NCI-H1048 (cell line): ENCODE measurements around the gene BCKDK.
"Not testable (repeated sequence)": the region's sequence is repeated elsewhere in the genome, so short reads cannot be mapped to it uniquely, and the experiment has no call there.

Experiments used
- DNase-seq: peaks from one replicate; lab custom pipeline; 2025; lab: John Stamatoyannopoulos, UW

The BCKDK gene

DNA sequence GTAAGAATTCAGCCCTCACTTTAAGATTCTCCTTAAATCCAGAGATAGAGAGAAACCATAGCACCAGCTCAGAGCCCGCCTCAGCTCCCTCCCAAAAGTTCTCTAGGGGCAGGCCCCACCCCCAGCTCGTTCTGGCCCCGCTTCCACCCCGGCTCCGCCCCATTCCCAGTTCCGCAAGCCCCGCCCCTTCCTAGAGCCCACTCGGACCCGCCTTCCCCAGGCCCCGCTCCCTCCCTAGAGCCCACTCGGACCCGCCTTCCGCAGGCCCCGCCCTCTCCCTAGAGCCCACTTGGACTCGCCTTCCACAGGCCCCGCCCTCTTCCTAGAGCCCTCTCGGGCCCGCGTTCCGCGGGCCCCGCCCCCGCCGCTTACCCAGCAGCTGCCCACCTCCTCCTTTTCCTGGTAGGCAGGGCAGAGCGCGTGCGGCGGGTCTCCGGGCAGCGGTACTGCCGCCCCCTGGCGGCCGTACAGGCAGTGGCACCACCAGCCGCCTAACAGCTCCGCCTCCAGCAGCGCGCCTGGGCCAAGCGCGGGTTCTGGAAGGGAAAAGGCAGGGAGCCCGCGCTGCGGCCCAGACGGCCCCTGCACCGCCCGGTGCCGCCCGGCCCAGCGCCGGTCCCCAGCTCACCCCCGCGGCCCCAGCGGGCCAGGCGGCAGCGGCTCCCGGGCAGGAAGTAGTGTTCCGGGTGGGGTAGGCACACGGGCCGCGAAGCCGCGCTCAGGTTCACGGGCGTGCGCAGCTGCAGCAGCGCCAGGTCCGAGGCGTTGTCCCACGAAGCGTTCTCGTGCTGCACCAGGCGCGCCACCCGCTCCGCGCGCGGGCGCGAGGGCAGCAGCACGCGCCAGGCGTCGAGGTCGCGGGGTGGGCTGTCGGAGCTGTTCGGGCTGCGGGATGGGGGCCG is 34.2 kb downstream of the BCKDK start:
- peak; percentile 91 for DNase-seq

DNA sequence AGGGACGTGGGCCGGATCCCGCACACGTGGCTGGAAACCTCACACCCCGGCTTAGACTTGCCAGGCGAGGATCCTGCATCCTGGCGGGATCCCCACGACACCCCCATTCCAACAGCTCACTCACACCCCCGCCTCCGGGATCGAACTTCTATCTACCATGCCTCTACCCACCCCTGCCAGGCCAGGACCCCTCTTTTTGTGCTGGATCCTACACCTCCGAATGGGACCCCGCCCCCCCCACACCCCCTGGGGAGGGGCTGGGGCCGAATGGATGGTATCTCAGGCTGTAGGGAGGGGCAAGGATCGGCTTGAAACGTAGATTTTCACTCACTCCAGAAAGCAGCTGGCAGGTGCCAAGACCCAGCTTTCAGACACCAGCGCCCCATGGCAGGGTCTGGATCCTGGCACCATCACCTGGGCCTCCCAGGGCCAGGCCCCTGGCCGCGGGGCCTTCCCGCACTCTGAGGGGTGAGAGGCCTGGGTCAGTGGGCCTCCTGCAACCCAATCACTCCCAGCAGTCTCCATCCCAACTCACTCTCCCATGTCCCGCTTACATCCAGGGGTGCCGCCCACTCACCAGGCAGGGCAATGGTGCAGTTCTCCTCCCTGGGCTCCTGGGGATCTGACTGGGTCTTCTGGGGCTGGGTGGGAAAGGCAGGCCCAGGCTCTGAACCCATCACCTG is 35.0 kb downstream of the BCKDK start:
- no peak for DNase-seq

- DNase-seq = no peak
Measured at GRCh38 chr16:31143694-31144148, 35.5 kb downstream of the BCKDK start.

DNA sequence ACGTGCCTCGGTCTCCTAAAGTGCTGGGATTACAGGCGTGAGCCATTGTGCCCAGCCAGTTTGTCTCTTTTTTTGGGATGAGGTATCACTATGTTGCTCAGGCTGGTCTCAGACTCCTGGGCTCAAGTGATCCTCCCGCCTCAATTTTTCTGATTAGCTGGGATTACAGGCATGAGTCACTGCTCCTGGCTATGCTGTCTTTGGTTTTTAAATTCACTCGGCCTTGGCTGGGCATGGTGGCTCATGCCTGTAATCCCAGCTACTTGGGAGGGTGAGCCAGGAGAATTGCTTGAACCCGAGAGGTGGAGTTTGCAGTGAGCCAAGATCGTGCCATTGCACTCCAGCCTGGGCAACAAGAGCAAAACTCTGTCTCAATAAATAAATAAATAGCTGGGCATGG is 36.2 kb downstream of the BCKDK start:
- DNase-seq = not testable (repeated sequence)

GRCh38 chr16:31145398-31145990 is 37.3 kb downstream of the BCKDK start:
- DNase-seq = no peak

DNA sequence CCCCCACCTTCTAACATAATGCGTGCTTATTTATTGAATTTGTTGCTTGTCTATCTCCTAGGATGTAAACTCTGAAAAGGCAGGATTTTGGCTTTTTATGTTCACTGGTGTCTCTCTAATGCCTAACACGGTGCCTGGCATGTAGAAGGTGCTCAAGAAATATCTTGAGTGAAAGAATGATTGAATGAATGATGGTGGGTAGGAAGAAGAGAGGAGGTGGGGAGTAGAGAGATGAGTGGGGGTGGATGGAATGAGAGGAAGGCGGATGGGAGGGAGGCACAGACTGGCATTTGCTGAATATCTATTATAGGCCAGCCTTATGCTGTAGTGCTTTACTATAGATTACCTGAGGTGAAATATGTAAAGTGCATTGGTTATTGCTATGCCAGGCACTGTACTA is 39.4 kb downstream of the BCKDK start:
- no peak for DNase-seq

DNA sequence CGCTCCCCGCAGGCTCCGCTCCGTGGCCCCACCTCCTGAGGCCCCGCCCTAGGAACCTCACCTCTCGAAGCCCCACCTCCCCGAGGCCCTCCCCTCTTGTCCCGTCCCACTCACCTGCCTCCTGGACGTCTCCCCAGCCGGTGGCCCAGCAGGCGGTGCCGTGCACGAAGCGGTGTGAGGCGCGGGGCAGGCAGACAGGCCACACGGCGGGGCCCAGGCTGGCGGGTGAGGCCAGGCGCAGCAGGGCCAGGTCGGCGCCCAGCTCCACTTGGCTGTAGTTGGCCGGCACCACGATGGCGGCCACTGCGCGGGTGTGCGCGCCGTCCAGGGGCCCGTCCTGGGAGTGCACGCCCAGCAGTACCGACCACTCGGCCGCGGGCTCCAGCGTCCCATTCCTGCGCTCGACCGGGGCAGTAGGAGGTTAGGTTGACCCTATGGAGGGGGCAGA is 40.1 kb downstream of the BCKDK start:
- DNase-seq = no peak

DNA sequence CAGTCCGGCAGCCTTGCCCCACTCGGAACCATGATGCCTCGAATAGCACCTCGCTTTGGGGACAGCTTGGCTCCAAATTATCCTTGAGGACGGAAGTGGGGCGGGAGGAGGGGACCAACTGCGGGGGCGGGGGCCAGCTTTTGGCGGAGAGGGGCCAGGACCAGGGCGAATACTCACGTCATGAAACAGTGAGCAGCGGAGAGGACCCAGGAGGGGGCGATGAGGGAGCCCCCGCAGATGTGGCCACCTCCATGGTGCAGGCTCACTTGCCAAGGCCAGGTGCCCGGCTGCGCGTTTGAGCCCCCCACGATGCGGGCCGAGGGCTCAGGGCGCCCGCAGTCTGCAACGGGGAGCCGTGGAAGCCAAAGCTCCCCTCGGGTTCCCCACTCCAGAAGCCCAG is 40.7 kb downstream of the BCKDK start:
- DNase-seq = no peak

GRCh38 chr16:31149332-31149731 is 41.1 kb downstream of the BCKDK start:
- DNase-seq = no peak

DNA sequence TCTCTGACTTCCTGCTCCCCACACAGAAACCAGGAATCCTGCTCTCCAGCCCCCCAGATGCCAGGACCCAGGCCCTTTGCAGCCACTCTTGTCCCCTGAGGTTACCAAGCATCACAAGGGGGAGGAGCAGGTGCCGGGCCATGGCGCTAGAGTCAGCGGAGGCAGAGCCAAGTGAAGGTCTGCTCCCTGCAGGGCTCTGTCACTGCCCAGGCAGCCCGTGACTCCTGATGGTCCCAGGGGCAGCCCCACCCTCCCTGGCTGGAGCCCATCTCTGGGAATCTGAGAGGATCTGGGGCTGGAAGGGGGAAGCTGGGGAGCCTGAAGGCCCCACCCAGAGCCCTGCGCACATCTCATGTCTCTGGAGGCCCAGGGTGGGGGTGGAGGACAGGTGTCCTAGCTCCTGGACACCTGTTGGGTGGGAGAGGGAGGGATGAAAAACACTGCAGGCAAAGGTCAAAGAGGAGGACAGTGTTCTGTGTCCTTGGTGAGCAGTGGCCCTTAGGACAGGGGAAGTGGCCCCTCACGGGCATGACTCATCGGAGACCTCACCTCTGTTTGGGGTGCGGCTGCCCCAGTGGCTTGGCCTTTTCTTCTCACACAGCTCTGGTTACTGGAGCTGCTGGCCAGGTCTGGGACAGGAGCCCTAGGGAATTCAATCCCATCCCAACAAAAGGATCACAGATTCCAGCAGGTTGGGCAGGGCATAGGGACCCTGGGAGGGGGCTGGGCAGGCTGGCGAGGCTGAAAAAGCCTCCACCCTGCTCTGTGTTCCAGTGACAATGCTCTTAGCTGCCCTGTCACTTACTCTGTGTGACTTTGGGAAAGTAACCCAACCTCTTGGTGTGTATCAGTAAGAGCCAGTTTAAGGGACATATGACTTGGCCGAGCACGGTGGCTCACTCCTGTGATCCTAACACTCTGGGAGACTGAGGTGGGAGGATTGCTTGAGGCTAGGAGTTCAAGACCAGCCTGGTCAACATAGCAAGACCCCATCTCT is 42.0 kb downstream of the BCKDK start, which contains the start of gene PRSS36:
PRSS36 (minus strand) TSS at position 173 of the 997 bp plus-strand sequence; CDS start at position 142, 31 bp downstream.
- DNase-seq = no peak

DNA sequence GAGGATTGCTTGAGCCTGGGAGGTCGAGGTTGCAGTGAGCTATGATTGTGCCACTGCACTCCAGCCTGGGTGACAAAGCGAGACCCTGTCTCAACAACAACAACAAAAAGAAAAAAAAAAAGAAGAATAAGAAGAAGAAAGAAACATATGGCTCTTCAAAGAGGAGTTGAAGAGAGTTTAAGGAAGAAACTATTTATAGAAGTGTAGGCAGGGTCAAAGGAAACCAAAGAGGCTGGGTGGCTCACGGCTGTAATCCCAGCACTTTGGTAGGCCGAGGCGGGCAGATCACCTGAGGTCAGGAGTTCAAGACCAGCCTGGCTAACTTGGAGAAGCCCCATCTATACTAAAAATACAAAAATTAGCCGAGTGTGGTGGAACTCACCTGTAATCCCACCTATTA is 42.8 kb downstream of the BCKDK start:
- DNase-seq = not testable (repeated sequence)

DNA sequence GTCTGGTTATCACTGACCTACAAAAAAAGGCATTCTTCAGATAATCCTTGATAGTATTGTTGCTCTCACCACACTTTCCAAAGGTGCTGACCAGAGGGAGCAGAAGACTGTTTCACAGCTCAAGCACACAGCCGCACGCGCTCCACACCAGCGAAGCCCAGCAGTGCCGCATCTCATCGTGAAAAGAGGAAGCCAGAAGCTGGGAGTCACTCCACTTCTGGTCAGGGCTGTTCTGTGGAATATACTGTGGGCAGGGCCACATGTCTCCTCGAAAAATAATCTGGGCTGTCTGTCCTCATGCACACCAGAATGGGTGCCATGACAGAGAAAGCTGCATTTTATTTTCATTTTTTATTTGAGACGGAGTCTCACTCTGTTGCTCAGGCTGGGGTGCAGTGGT is 49.0 kb downstream of the BCKDK start:
- DNase-seq = no peak
